ENCODE data around the gene EXPH5. TPM values are rescaled to one million over a fixed set of nuclear protein-coding genes. Genes with fewer than 3 reads are reported as not detected.
"Not testable (repeated sequence)": the region's sequence is repeated elsewhere in the genome, so short reads cannot be mapped to it uniquely, and the experiment has no call there.

Gene EXPH5, protein sequence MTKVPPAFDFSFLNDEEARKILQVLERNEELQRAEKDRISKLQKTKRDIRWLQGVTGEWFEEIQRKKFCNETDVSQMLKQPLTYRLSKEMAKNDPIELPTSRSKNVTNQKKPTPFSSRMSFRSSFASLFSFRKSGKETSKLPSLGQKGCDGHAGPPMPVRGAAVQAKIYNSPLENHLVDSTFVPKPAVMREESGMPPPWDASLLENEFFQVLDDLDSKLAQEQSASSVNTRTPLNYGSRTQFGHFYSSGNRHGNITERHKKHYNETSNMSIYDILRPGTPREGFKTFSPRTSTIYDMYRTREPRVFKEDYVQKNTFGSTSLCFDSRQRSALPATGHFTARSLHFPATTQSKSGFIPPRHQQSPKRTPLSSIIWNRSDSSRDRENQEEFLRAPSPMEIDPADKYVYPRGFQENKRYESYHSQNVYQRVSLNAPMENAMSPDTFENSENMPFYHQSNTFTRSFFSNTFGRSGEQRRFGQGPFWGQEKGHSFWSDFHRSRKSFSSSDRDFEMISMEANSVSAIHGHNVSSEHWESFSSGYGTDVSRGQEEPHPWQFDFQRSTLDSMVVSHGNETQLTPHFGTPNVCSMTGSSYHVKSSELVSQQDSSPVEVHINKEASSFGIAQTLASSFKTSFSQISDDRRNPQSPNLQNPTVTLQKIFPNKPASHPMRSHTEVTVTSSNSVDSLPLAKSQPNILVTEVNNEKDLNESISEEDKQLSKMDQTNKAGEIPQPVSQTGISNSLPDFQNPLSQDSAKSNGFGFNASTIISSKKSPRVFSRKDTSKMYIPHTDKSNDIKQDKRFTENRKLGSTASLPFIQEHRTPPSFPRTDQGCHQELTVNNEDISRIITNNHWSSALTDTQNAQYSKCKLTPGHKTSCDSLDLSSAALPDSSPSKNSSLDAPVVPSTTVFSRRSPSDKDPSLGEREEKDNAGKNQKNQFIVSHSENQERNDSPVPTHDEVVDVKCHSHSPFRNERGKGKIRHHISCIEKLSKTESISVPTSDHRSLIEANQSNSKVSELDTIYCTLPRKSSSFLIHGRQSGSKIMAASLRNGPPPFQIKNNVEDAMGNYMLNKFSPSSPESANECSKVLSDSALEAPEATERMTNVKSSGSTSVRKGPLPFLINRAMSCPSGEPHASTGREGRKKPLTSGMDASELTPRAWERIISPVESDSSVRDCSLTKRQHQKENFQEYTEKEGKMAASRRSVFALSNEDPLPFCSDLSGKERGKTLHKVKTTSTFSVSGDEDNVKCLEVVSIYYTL (N-terminal part only)
- total RNA-seq (0.37 and 0.66 TPM in 2 replicates), polyA plus RNA-seq (0.12 and 0.23 TPM in 2 replicates), polyA minus RNA-seq (0.43 and 0.78 TPM in 2 replicates)
- 0.23 TPM for total RNA-seq (2013)

DNA sequence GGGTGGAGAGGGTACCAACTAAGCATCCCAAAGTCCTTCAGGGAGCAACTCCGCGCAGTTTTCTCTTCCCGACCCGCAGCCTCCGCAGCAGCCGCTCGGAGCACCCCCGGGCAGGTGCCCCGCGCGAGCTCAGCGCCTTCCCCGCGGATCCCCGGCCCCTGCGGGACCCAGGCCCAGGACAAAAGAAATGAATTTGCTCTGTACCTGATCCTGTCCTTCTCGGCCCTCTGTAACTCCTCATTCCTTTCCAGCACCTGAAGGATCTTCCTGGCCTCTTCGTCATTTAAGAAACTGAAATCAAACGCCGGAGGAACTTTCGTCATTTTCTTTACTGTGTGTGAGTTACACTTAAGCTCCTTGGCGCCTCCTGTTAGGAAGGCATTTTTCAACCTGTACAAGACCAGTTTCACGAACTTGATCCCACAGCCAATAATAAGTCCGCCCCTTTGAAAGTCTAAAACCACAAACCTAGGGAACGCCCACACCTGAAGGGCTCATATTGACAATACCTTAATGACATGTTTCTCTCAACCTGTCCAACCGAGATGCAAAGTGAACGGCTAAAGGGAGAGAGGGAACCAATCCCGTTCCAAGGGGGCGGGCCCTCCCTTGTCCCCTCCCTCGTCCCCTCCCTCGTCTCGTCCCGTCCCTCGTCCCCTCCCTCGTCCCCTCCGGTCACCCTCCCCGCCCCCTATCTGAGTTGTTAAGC lies at the start of gene EXPH5:
Gene EXPH5 (minus strand): TSS at position 555 of the 709 bp plus-strand sequence. CDS start 232 bp downstream, at position 323.
- peaks cover 46% of the 10 kb centered on the region for H3K27me3 Mint-ChIP-seq
- no peaks in the 10 kb centered on the region for H3K9me3 Mint-ChIP-seq (ENCODE audit: insufficient read depth)

DNA sequence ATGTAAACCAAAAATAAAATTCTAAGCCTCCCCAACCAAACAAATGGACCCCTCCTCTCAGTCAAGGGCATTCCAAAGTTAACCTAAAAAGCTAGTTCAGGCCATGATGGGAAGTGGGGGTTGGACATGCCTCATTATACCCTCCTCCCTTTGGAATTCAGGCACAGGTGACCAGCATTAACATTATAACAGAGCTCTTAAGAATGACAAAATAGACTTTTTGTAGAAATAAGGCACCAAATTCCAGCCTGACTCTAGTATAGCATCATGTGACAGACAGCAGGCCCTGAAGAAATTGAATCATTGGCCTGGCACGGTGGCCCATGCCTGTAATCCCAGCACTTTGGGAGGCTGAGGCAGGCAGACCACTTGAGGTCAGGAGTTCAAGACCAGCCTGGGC lies 48.2 kb upstream of the EXPH5 start:
- H3K4me1 ChIP-seq (ENCODE audit: control insufficient read depth in 2 of 2, insufficient read depth in 2 of 2, low read length in 2 of 2); H3K4me1 Mint-ChIP-seq; H3K36me3 ChIP-seq (replicated peaks in 1 of 2; ENCODE audit: control extremely low read depth in 1 of 2, control insufficient read depth in 1 of 2, extremely low read depth in 1 of 2, insufficient read depth in 2 of 2, low read length in 1 of 2); H3K27ac ChIP-seq (ENCODE audit: low read length in 2 of 2); H3K9me3 Mint-ChIP-seq (ENCODE audit: insufficient read depth); H3K4me3 Mint-ChIP-seq; H3K9ac ChIP-seq (ENCODE audit: low read length); H2AFZ ChIP-seq (ENCODE audit: insufficient read depth, low read depth, low read length, poor library complexity, severe bottlenecking); H3K4me2 ChIP-seq (replicated peaks; ENCODE audit: low read depth, low read length, poor library complexity, severe bottlenecking); POLR2A ChIA-PET; H4K20me1 ChIP-seq (ENCODE audit: control insufficient read depth, insufficient read depth, low read length, poor library complexity, severe bottlenecking); H3K79me2 ChIP-seq (ENCODE audit: control insufficient read depth, insufficient read depth, low read length); ATAC-seq (ENCODE audit: low read depth); H3K4me3 ChIP-seq (ENCODE audit: control extremely low read depth in 1 of 5, extremely low read depth in 1 of 5, insufficient read depth in 1 of 5, low read depth in 2 of 5, low read length in 4 of 5); H3K9me3 ChIP-seq (ENCODE audit: control extremely low read depth in 1 of 3, control insufficient read depth in 2 of 3, insufficient read depth in 1 of 3, low read length in 2 of 3); H3K27me3 ChIP-seq (replicated peaks in 1 of 4; ENCODE audit: control extremely low read depth in 1 of 4, control insufficient read depth in 3 of 4, insufficient read depth in 4 of 4, low read length in 3 of 4); H3K27ac Mint-ChIP-seq; DNase-seq: not testable (repeated sequence)
- H3K27me3 Mint-ChIP-seq, result peaks cover 12% of the 10 kb centered on the region
- intact Hi-C loops (cut with micrococcal nuclease), result loop anchor here (10.0 kb wide), 1 partner anchor 297 kb away; no protein-coding TSS in a partner anchor
- CTCF ChIA-PET, result interaction anchor here (0.7 kb wide), 1 partner anchor 229 kb away, joined by 5 read pairs; no protein-coding TSS in a partner anchor
- WGBS (ENCODE audit: insufficient coverage), result 100% methylated on average over 1 of the region's 1 CpG

More for the DNA sequence above, at the start of gene EXPH5:
- TF ChIP-seq, protein P1, sequence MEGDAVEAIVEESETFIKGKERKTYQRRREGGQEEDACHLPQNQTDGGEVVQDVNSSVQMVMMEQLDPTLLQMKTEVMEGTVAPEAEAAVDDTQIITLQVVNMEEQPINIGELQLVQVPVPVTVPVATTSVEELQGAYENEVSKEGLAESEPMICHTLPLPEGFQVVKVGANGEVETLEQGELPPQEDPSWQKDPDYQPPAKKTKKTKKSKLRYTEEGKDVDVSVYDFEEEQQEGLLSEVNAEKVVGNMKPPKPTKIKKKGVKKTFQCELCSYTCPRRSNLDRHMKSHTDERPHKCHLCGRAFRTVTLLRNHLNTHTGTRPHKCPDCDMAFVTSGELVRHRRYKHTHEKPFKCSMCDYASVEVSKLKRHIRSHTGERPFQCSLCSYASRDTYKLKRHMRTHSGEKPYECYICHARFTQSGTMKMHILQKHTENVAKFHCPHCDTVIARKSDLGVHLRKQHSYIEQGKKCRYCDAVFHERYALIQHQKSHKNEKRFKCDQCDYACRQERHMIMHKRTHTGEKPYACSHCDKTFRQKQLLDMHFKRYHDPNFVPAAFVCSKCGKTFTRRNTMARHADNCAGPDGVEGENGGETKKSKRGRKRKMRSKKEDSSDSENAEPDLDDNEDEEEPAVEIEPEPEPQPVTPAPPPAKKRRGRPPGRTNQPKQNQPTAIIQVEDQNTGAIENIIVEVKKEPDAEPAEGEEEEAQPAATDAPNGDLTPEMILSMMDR (IDR thresholded peaks at IDR 0.05), result no peak
- TF ChIP-seq EZH2 (IDR thresholded peaks at IDR 0.05; ENCODE audit: borderline replicate concordance, insufficient read depth, low read depth, low read length, poor library complexity, severe bottlenecking), result no peak
- ATAC-seq (ENCODE audit: low read depth), result peak; percentile 95
- no peaks in the 10 kb centered on the region for H4K20me1 ChIP-seq (ENCODE audit: control insufficient read depth, insufficient read depth, low read length, poor library complexity, severe bottlenecking)
- WGBS (ENCODE audit: insufficient coverage), result under 1% methylated on average over 23 of the region's 37 CpGs
- Mint-ChIP-seq H3K27ac (peak within 1 kb of the TSS; percentile 80), H3K4me1 (peaks cover 16% of the 10 kb centered on the region), H3K4me3 (peak within 1 kb of the TSS; percentile 97)
- ChIA-PET POLR2A (interaction anchor here (0.5 to 0.6 kb wide), 2 partner anchors 134 to 663 kb away, joined by 3 read pairs; no protein-coding TSS in a partner anchor), CTCF (no interaction called here)
- peaks cover 8 to 9% of the 10 kb centered on the region in 2 donors for H3K4me1 ChIP-seq (ENCODE audit: control insufficient read depth in 2 of 2, insufficient read depth in 2 of 2, low read length in 2 of 2)
- intact Hi-C loops (cut with micrococcal nuclease), result loop anchor here (2.0 to 10.0 kb wide), 2 partner anchors 71 to 129 kb away; partner anchors contain the start of genes C11orf65 and DDX10
- peak within 1 kb of the TSS; percentile 94 for H3K4me2 ChIP-seq (replicated peaks; ENCODE audit: low read depth, low read length, poor library complexity, severe bottlenecking)
- no peaks in the 10 kb centered on the region for H3K79me2 ChIP-seq (ENCODE audit: control insufficient read depth, insufficient read depth, low read length)
- peak within 1 kb of the TSS; percentile 57 to 81 (median 73) for H3K4me3 ChIP-seq (ENCODE audit: control extremely low read depth in 1 of 5, extremely low read depth in 1 of 5, insufficient read depth in 1 of 5, low read depth in 2 of 5, low read length in 4 of 5)
- no peaks in the 10 kb centered on the region for H3K36me3 ChIP-seq (replicated peaks in 1 of 2; ENCODE audit: control extremely low read depth in 1 of 2, control insufficient read depth in 1 of 2, extremely low read depth in 1 of 2, insufficient read depth in 2 of 2, low read length in 1 of 2)
- no peak within 1 kb of the TSS for H3K27ac ChIP-seq (ENCODE audit: low read length in 2 of 2)
- DNase-seq, result peak; percentile 79
- H2AFZ ChIP-seq (ENCODE audit: insufficient read depth, low read depth, low read length, poor library complexity, severe bottlenecking), result peak within 1 kb of the TSS; percentile 83
- H3K9ac ChIP-seq (ENCODE audit: low read length), result peak within 1 kb of the TSS; percentile 80
- H3K27me3 ChIP-seq (replicated peaks in 1 of 4; ENCODE audit: control extremely low read depth in 1 of 4, control insufficient read depth in 3 of 4, insufficient read depth in 4 of 4, low read length in 3 of 4), result peaks cover 0 to 29% (median 14%) of the 10 kb centered on the region in 4 experiments
- peaks cover 0 to 5% (median 0%) of the 10 kb centered on the region in 3 donors for H3K9me3 ChIP-seq (ENCODE audit: control extremely low read depth in 1 of 3, control insufficient read depth in 2 of 3, insufficient read depth in 1 of 3, low read length in 2 of 3)
